ENCODE results near the gene ZNF225. TPM values are rescaled to one million over a fixed set of nuclear protein-coding genes. Genes with fewer than 3 reads are reported as not detected.

Gene ZNF225
- total and polyA plus RNA-seq, 2 of the 4 experiments (the other 2 are of a cell fraction): 1.5 to 5.7 TPM

DNA sequence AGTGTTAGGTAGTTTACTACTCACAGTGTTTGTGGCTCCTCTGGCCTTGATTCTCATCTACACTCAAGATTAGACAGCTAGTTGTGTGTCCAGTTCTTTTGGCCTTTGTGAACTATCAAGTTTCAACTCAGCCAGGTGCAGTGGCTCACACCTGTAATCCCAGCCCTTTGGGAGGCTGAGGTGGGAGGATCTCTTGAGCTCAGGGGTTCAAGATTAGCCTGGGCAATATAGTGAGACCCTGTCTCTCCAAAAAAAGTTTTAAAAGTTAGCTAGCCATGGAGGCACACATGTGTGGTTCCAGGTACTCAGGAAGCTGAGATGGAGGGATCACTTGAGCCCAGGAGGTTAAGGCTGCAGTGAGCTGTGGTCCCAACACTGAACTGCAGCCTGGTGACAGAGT lies 67.8 kb downstream of the ZNF225 start:
- Histone ChIP-seq H3K23ac (ENCODE audit: low read depth, low read length) (no peak overlapping the region), H2BK120ac (ENCODE audit: low read depth, low read length) (no peak overlapping the region), H3K4ac (ENCODE audit: low read depth, low read length) (no peak overlapping the region), H3K27ac (ENCODE audit: insufficient read depth, low read length) (no peak overlapping the region), H4K5ac (ENCODE audit: low read depth, low read length) (no peak overlapping the region), H3K4me3 (ENCODE audit: insufficient read depth, low read depth, low read length) (no peak overlapping the region), H4K20me1 (ENCODE audit: insufficient read depth, low read length) (no peaks in the 10 kb centered on the region), H3K36me3 (ENCODE audit: control insufficient read depth, insufficient read depth, low read length) (peaks cover 14% of the 10 kb centered on the region), H4K91ac (ENCODE audit: insufficient read depth, low read depth, low read length) (no peak overlapping the region), H3K14ac (replicated peaks; ENCODE audit: low read depth, low read length) (no peak overlapping the region), H3K9me1 (ENCODE audit: insufficient read depth, low read length) (no peaks in the 10 kb centered on the region), H3K18ac (ENCODE audit: low read depth, low read length) (no peak overlapping the region), H2BK15ac (ENCODE audit: low read depth, low read length) (no peak overlapping the region), H2AK9ac (replicated peaks; ENCODE audit: low read depth, low read length, poor library complexity) (no peak overlapping the region), H3K9ac (ENCODE audit: low read depth, low read length) (no peak overlapping the region), H2AK5ac (ENCODE audit: low read depth, low read length) (no peak overlapping the region), H3K4me1 (ENCODE audit: control insufficient read depth, insufficient read depth, low read length) (no peaks in the 10 kb centered on the region), H2BK20ac (ENCODE audit: low read depth, low read length) (no peak overlapping the region), H2AFZ (replicated peaks; ENCODE audit: low read length, poor library complexity) (no peak overlapping the region), H3K9me3 (ENCODE audit: control insufficient read depth, insufficient read depth, low read length) (peaks cover 41% of the 10 kb centered on the region), H4K8ac (ENCODE audit: low read depth in 2 of 2, low read length in 2 of 2) (no peak overlapping the region), H3K27me3 (ENCODE audit: control insufficient read depth, insufficient read depth, low read length) (no peaks in the 10 kb centered on the region), H3K79me1 (ENCODE audit: low read depth in 1 of 2, low read length in 2 of 2) (no peaks in the 10 kb centered on the region), H3K4me2 (ENCODE audit: low read depth, low read length) (no peak overlapping the region), H3K56ac (ENCODE audit: extremely low read depth, insufficient read depth, low read length) (no peak overlapping the region), H2BK5ac (ENCODE audit: low read depth, low read length, poor library complexity, severe bottlenecking) (no peak overlapping the region)
- CTCF ChIA-PET: no interaction called here
- TF ChIP-seq USF2 (IDR thresholded peaks at IDR 0.05; ENCODE audit: low read depth, low read length): no peak
- TF ChIP-seq RFX5 (IDR thresholded peaks at IDR 0.05; ENCODE audit: low read depth, low read length): no peak
- TF ChIP-seq MXI1 (IDR thresholded peaks at IDR 0.05; ENCODE audit: borderline replicate concordance, low read depth, low read length): no peak
- no peak for TF ChIP-seq RAD21 (IDR thresholded peaks at IDR 0.05; ENCODE audit: low read length)
- TF ChIP-seq CHD1 (IDR thresholded peaks at IDR 0.05; ENCODE audit: low read depth, low read length): no peak
- TF ChIP-seq BHLHE40 (IDR thresholded peaks at IDR 0.05; ENCODE audit: low read depth, low read length): no peak
- no peak for TF ChIP-seq MAZ (IDR thresholded peaks at IDR 0.05; ENCODE audit: borderline replicate concordance, low read depth, low read length)
- no peak for TF ChIP-seq FOS (IDR thresholded peaks at IDR 0.05; ENCODE audit: low read depth, low read length)
- TF ChIP-seq RCOR1 (IDR thresholded peaks at IDR 0.05; ENCODE audit: insufficient replicate concordance, low read length): no peak
- TF ChIP-seq MAFK (IDR thresholded peaks at IDR 0.05; ENCODE audit: low read depth, low read length): no peak
- TF ChIP-seq, protein P1, sequence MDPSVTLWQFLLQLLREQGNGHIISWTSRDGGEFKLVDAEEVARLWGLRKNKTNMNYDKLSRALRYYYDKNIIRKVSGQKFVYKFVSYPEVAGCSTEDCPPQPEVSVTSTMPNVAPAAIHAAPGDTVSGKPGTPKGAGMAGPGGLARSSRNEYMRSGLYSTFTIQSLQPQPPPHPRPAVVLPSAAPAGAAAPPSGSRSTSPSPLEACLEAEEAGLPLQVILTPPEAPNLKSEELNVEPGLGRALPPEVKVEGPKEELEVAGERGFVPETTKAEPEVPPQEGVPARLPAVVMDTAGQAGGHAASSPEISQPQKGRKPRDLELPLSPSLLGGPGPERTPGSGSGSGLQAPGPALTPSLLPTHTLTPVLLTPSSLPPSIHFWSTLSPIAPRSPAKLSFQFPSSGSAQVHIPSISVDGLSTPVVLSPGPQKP (IDR thresholded peaks at IDR 0.05; ENCODE audit: borderline replicate concordance, low read depth, low read length): no peak
- no peak for TF ChIP-seq POLR2A (IDR thresholded peaks at IDR 0.05; ENCODE audit: low read depth, low read length)
- no peak for TF ChIP-seq NFE2L2 (IDR thresholded peaks at IDR 0.05; ENCODE audit: low read depth, low read length)
- no peak for TF ChIP-seq SMC3 (IDR thresholded peaks at IDR 0.05; ENCODE audit: low read depth, low read length)
- TF ChIP-seq, protein P2, sequence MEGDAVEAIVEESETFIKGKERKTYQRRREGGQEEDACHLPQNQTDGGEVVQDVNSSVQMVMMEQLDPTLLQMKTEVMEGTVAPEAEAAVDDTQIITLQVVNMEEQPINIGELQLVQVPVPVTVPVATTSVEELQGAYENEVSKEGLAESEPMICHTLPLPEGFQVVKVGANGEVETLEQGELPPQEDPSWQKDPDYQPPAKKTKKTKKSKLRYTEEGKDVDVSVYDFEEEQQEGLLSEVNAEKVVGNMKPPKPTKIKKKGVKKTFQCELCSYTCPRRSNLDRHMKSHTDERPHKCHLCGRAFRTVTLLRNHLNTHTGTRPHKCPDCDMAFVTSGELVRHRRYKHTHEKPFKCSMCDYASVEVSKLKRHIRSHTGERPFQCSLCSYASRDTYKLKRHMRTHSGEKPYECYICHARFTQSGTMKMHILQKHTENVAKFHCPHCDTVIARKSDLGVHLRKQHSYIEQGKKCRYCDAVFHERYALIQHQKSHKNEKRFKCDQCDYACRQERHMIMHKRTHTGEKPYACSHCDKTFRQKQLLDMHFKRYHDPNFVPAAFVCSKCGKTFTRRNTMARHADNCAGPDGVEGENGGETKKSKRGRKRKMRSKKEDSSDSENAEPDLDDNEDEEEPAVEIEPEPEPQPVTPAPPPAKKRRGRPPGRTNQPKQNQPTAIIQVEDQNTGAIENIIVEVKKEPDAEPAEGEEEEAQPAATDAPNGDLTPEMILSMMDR (conservative IDR thresholded peaks at IDR 0.05; ENCODE audit: low read depth, low read length): no peak
- no peak for TF ChIP-seq CEBPB (IDR thresholded peaks at IDR 0.05; ENCODE audit: low read depth, low read length)
- DNase-seq (no peak), ATAC-seq (ENCODE audit: low read depth) (no peak)
- BruUV-seq (replicated peaks): no TSS peak
- dilution Hi-C loops (cut with HindIII; ENCODE audit: low sequenced_read_pairs, unreplicated experiment) (no loop called here), in situ Hi-C loops (cut with MboI; ENCODE audit: low sequenced_read_pairs) (no loop called here), intact Hi-C loops (cut with micrococcal nuclease) (no loop called here)
- POLR2A ChIA-PET (ENCODE audit: unreplicated experiment): no interaction called here
